NCI-H2029 (cell line): Measurements from ENCODE around the gene MIER1.
A peak's percentile ranks its signal among the peaks of the same experiment; 100 is the strongest.

Experiments used
- DNase-seq: peaks from one replicate; lab custom pipeline; 2025; lab: John Stamatoyannopoulos, UW

MIER1 gene

DNA sequence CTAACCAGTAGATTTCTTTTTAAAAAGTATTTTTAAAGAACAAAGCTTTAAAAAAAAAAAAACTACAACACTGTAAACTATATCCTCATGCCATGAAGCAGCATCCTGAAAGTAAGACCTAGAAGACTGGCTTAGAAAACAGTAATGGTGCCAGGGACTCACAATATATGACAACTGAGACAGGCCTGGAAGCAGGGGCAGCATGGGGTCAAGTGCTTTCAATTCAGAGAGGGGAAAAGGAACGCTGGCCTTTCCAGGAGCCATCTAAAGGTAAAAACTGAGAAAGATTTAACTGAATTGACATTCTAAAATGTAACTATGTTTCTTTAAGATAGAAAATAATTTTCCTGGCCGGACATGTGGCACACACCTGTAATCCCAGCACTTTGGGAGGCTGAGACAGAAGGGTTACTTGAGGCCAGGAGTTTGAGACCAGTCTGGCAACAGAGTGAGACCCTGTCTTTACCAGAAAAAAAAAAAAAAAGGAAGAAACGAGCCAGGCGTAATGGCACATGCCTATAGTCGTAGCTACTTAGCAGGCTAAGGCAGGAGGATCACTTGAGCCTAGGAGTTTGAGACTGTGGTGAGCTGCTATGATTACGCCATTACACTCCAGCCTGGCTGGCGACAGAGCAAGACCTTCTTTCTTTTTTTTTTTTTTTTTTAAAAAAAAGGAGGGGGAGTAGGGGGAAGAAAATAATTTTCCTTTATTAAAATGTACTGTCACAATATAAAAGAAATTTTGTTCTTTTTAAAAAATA, 75.0 kb downstream of the MIER1 start:
- DNase-seq = no peak

DNA sequence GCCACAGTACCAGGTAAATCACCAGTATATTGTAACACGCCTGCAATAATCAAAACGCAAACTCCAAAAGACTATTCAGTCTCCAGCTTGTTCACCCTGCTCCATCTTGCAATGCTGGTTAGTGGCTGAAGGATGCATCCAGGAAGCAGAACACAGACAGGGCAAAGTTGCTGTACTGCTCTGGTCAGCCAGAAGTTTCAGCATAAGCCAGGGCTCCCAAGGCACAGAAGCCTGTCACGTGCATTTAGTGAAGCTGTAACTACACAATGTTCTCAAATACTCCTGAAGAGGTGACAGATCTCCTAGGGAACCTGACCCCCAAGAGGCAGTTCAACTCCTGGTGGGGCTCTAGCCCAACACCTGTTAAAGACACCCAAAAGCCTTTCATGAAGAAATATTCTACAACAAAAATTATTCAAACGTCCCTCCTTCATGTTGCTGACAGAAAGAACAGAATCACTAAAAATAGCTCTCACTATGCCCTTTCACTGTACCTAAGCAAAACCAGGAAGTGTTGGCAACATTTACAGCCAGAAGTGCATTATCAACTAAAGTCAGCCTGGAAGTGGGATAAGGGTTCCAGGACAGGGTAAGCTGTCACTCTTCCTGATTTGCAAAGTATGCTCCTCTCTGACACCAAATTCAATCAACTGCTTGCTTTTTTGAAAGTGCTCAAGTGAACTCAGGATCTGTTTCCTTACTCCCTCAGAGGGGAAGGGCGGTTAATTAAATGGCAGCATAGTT, 77.1 kb downstream of the MIER1 start:
- no peak for DNase-seq

DNA sequence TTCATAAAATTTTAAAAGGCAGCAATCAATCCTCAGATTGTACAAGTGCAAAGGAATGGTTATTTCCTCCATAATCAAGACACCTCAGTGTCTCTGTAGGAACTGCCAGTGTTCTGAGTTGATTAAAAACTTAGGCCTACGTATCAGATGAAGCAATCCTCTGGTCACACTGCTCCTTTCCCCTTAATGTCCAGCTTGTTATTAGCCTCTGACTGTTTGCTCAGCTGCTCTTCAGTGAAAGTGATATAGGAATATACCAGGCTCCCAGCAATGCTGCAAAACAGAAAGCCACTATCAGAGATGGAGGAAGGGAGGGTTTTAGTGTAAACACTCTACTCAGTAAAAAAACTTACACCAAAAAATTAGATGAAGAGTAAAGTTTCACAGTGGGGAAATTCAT, 79.4 kb downstream of the MIER1 start:
- peak; percentile 71 for DNase-seq

DNA sequence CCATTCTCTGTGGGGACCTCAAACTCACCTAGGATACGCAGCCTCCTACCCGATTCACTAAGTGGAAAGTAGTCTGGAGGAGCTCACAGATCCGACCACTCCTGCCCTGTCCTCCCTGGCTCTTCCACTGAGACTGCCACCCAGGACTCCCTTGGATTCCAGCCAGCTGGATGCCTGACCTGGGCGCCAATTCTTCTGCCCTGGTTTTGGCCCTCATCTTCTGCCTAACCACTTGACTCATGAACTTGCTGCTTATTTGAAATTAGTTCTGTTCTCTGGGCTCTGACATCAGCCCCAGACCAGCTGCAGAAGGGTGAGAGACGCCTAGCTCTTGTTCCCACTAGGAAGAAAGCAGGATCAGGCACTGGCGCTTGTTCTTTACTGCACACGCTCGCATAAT, 80.3 kb downstream of the MIER1 start:
- DNase-seq = peak; percentile 51

DNA sequence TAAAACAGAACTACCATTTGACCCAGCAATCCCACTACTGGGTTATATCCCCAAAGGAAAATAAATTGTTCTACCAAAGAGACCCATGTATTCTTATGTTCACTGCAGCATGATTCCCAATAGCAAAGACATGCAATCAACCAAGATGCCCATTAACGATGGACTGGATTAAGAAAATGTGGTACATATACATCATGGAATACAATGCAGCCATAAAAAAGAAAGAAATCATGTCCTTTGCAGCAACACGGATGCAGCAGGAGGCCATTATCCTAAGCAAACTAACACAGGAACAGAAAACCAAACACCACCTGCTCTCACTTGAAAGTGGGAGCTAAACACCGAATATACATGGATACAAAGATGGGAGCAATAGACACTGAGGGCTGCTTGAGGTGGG, 85.0 kb downstream of the MIER1 start:
- no peak for DNase-seq

DNA sequence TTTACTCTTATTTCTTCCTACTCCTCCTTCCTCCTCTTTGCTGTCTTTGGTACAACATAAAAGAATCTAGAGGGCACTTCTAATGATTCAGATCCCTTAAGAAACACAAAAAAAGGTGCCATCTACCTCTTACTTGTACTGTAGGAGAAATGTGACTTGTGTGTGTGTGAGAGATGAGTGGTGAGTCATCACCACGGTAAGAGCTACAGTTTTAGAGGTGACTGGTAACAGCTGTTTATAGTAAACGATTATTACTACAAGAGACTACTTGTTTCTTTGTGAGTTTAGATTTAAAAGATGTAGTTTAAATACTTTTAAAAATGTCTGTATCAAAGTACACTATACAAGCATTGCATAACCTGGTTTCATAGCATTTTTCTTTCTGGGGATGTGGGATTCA, 88.8 kb downstream of the MIER1 start:
- DNase-seq = no peak

DNA sequence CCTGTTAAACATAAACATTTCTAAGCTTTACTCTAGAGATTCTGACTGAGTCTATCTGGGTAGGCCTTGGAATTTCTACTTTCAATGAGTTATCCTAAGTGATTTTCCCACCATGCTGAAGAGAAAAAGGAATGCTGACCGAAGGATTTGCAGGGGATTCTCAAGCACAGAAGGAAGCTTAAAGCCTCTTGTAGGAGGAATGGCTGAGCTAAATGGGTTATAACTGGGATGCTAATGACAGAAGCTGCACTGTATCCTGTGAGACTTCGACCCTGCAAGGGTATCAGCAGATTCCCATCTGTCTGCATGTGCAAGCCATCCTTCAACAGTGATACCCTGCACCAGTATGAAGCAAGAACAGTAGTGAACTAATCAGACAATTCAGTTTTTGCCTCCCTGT, 93.8 kb downstream of the MIER1 start:
- no peak for DNase-seq

DNA sequence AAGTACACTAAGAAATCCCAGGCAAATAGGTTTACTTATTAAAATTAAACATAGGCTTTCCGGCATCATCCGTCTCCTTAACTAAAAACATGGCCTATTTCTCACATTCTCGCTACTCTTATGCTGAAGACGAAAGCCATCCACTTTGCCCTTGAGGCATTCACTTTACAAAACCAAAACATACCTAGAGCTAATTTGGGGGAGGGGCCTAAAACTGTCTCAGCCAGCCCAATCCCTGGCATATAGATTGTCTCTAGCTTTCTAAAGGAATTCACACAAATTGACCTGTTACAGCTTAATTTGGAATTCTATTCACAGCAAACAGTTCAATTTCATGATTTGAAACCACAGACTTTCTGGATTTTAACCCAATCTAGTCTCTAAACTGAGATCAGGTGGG, 94.3 kb downstream of the MIER1 start:
- no peak for DNase-seq

DNA sequence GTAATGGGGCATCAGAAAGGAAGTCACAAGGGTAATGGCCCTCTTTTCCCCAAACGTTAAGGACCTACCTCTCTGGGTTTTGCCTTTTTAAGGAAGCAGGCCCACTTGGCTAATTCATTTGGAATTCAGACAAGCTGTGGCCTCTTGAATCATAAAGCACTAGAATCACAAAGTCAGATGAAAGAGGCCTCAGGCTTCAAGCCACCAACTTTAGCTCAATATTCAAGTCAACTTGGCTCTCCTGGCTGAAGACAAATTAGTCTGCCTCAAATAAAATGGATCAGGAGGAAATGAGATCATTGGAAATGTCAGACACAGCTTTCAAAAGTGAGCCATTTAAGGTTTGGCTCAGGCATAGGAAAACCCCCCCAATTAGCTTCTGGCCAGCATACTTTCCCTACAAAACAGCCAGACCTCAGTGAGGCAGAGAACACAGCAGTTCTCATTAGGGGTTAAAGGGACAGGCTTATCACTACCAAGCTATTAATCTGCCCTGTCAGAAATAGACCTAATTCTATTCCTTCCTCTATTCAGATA, 94.9 kb downstream of the MIER1 start:
- DNase-seq = peak; percentile 15

DNA sequence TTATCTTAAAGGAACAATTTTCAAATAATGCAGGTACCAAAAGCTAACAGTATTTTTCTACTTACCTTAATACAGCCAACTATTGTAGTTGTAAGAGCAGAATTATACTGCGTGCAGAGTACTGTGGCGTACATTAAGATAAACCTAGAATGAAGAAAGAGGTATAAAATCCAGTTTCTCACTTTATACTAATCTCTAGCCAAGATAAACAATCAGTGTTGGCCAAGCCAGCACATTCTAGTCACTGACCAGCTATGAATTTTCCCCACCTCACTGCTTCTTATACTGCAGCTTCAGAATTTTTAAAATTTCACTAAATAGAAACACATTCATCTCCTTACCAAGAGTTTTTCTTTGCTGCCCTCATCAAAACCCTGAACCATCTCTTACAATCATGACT, 95.5 kb downstream of the MIER1 start:
- no peak for DNase-seq

DNA sequence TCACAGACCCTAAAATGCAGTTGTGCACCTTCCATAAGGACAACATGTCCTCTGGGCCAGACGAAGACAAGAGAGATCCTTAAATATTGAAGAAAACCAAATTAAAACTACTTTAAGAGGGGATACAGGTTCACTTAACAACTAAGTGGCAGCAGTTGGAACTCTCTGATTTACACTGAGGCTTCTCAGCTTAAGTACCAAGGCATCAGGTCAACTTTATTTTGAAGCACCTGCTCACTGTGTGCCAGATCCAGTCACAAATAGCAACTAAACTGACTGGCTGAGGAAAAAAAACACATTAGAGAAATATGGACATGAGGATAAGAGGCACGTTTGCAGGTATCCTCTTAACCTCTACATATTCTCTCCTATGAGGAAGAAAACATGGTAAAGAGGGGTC, 96.0 kb downstream of the MIER1 start:
- no peak for DNase-seq

DNA sequence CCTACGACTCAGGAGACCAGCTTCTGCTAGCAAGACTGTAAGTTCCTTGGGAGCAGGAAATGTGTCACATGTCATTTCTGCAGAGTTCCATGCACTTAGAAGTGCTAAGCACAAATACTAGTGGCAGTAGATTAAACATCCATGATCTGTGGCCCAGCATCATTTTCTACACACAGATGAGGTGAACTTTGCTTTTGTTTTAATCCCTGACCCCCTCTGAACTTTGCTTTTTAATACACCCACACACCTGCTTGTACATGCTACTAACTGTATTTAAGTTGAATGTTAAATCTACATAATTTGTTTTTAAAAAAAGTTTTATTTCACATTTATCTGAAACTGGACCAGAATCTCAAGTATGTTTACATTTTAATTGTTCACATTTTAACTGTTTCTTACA, 104.7 kb downstream of the MIER1 start:
- no peak for DNase-seq

DNA sequence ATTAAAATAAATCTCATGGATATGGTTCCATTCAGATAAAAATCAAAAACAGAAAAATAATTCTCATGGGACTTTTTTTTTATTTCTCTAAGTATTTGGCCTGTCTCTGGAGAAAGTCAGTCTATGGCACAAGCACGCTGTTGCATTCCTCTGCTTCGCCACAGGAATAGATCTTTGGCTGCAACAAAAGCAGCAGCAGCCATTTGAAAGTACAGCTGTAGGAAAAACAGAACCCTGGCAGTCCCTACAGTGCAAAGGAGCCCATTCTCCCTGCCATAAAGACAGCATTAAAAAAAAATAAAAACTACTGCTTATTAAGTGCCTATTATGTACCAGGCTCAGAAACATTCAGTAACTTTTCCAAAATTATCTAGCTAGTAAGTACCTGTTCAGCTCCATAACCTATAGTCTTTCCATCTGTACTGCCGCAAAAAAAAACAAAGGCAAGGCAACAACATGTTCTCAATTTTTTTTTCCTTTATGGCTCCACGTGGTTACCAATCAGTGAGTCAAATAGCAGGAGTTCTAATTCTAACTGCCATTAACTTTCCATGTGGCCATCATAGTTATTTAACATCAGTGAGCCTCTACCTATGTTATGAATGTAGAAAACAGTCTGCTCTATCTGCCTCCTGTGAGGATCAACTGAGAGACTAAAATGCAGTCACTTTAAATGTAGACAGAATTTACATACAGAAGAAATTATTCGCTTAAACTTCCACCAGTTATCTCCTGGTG, 106.5 kb downstream of the MIER1 start:
- DNase-seq = no peak

DNA sequence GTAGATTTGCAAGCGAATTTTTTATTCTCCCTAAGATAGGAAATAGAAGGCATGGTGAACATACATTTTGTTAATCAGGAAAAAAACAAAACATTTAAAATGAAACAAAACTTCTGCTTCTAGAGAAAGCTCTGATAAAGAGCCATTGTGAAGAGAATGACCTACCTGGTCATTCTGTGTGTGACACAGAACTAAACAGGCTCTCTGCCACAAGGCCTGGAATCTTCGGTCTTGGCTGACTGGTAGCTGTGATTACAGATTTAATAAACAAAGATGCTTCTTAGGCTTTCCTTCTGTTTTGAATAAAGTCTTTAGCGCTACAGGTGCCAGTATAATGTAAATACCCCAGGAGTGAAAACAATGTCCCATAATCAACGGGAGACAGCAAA, 107.1 kb downstream of the MIER1 start:
- no peak for DNase-seq
